PC-9 (cell line): ENCODE results near the gene UXS1. TPM values are rescaled to one million over a fixed set of nuclear protein-coding genes. Genes with fewer than 3 reads are reported as not detected.

Experiments used
- BruUV-seq: library from RNA; stranded (reverse); fragments of 400-500 nt; replicated peaks from 2 replicates; lab custom pipeline; 2021; lab: Mats Ljungman, UMichigan
- CTCF ChIA-PET: fragments of 300-600 bp; sonication (Branson Sonifier 250); formaldehyde crosslinking; loops from one replicate; lab custom pipeline; 2022; ENCODE audit warnings: antibody characterized with exemption; lab: Charles Lee
- POLR2A ChIA-PET: fragments of 300-600 bp; sonication (Branson Sonifier 250); formaldehyde crosslinking; loops from one replicate; lab custom pipeline; 2022; ENCODE audit warnings: antibody characterized with exemption; ENCODE audit not compliant: unreplicated experiment; lab: Charles Lee
- DNase-seq, 2 experiments: peaks; one replicate each; pipeline versions ENCODE4 v3.0.0 to v3.0.0-alpha.2; 2015 to 2022; ENCODE audit warnings: mixed read lengths in 1 of 2
- H2AFZ ChIP-seq: fragments of 200-600 bp; sonication (generic); 2 replicates; pipeline ENCODE4 v1.8.1; 2017; ENCODE audit warnings: antibody characterized with exemption
- H3F3A ChIP-seq: fragments of 200-600 bp; sonication (generic); 2 replicates; pipeline ENCODE4 v1.8.1; 2017; ENCODE audit warnings: antibody characterized with exemption, mild to moderate bottlenecking, low read depth; ENCODE audit not compliant: insufficient read depth
- H3K27ac ChIP-seq: fragments of 200-600 bp; sonication (generic); 2 replicates; pipeline ENCODE4 v1.6.1; 2016; ENCODE audit warnings: mixed run types
- H3K27me3 ChIP-seq: fragments of 200-600 bp; sonication (generic); 2 replicates; pipeline ENCODE4 v1.6.1; 2016; ENCODE audit warnings: low read depth, mixed run types; ENCODE audit not compliant: insufficient read depth
- H3K36me3 ChIP-seq: fragments of 200-600 bp; sonication (generic); 2 replicates; pipeline ENCODE4 v1.6.1; 2016; ENCODE audit warnings: low read depth, mixed run types
- H3K4me1 ChIP-seq: fragments of 200-600 bp; sonication (generic); replicated peaks from 2 replicates; pipeline ENCODE4 v1.6.1; 2016; ENCODE audit warnings: mixed run types; ENCODE audit not compliant: insufficient read depth
- H3K4me2 ChIP-seq: fragments of 200-600 bp; sonication (generic); 2 replicates; pipeline ENCODE4 v1.6.1; 2017; ENCODE audit warnings: mixed run types
- H3K4me3 ChIP-seq: fragments of 200-600 bp; sonication (generic); 2 replicates; pipeline ENCODE4 v1.6.1; 2016; ENCODE audit warnings: mixed run types
- H3K79me2 ChIP-seq: fragments of 200-600 bp; sonication (generic); 2 replicates; pipeline ENCODE4 v1.6.1; 2017; ENCODE audit warnings: low read depth, mixed run types
- H3K9me2 ChIP-seq: fragments of 200-600 bp; sonication (generic); 2 replicates; pipeline ENCODE4 v1.8.1; 2017; ENCODE audit warnings: mild to moderate bottlenecking; ENCODE audit not compliant: insufficient read depth
- H3K9me3 ChIP-seq: fragments of 200-600 bp; sonication (generic); 2 replicates; pipeline ENCODE4 v1.8.1; 2016; ENCODE audit warnings: low read depth; ENCODE audit not compliant: insufficient read depth
- H4K20me1 ChIP-seq: fragments of 200-600 bp; sonication (generic); 2 replicates; pipeline ENCODE4 v1.8.1; 2017; ENCODE audit not compliant: insufficient read depth
- EZH2 ChIP-seq: fragments of 200-600 bp; sonication (generic); IDR thresholded peaks from 2 replicates; pipeline ENCODE4 v1.8.0; 2017; ENCODE audit warnings: antibody characterized with exemption, low read depth
- intact Hi-C: fragments of 100-400 bp; cut with micrococcal nuclease; formaldehyde crosslinking; loops from one replicate; pipeline ENCODE4 v1.10.0; 2022; ENCODE audit not compliant: unreplicated experiment
- total RNA-seq: library from RNA; stranded (reverse); gene quantifications from 2 replicates; pipeline ENCODE4 v1.2.3, GENCODE V29; 2021
- TF ChIP-seq, protein P1 (sequence below): fragments of 200-600 bp; sonication (generic); conservative IDR thresholded peaks from 2 replicates; pipeline ENCODE4 v1.6.1; 2017; ENCODE audit warnings: mixed run types, antibody characterized with exemption, mild to moderate bottlenecking, moderate library complexity

The UXS1 gene
- total RNA-seq, 1 experiment from 2014 or later: 65.6 TPM

DNA sequence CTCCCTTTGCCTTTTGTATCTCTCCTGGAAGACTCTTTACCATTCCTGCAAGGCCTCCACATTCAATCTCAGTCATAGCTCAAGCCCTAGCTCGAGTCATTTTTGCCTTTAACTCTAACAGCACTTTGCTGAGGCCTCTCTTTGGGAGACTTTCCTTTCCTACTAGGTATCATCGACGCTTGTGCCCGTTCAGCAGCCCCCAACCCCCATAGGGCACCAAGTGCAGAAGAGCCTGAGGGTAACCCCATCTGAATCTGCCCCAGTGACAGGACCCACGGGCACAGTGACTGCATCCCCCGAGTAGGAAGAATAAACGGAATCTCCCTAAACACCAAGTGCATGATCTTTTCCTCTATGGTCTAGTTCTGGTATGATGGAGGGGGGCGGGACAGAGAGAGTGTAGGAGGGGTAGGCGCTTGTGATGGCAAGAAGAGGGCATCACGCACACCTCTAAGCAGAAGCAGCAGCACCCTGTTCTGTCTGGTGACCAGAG is 66.3 kb downstream of the UXS1 start:
- ChIA-PET CTCF (no interaction called here), POLR2A (no interaction called here)
- no peak for DNase-seq
- Histone ChIP-seq H3K9me2 (no peaks in the 10 kb centered on the region), H3K4me1 (peaks cover 10% of the 10 kb centered on the region), H3K4me3 (no peak overlapping the region), H3F3A (0 out of 2 replicates have a peak, but pooled peaks cover 7% of the 10 kb centered on the region), H4K20me1 (no peaks in the 10 kb centered on the region), H3K79me2 (peaks cover 17% of the 10 kb centered on the region), H3K27ac (no peak overlapping the region), H3K27me3 (no peaks in the 10 kb centered on the region), H3K9me3 (no peaks in the 10 kb centered on the region; the same call in 1 of the 2 replicates), H3K36me3 (peaks cover 17% of the 10 kb centered on the region; the same call in 1 of the 2 replicates), H2AFZ (no peak overlapping the region), H3K4me2 (no peak overlapping the region)
- TF ChIP-seq, protein P1, sequence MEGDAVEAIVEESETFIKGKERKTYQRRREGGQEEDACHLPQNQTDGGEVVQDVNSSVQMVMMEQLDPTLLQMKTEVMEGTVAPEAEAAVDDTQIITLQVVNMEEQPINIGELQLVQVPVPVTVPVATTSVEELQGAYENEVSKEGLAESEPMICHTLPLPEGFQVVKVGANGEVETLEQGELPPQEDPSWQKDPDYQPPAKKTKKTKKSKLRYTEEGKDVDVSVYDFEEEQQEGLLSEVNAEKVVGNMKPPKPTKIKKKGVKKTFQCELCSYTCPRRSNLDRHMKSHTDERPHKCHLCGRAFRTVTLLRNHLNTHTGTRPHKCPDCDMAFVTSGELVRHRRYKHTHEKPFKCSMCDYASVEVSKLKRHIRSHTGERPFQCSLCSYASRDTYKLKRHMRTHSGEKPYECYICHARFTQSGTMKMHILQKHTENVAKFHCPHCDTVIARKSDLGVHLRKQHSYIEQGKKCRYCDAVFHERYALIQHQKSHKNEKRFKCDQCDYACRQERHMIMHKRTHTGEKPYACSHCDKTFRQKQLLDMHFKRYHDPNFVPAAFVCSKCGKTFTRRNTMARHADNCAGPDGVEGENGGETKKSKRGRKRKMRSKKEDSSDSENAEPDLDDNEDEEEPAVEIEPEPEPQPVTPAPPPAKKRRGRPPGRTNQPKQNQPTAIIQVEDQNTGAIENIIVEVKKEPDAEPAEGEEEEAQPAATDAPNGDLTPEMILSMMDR: no peak
- no peak for TF ChIP-seq EZH2
- intact Hi-C loops: no loop called here
- no TSS peak for BruUV-seq

DNA sequence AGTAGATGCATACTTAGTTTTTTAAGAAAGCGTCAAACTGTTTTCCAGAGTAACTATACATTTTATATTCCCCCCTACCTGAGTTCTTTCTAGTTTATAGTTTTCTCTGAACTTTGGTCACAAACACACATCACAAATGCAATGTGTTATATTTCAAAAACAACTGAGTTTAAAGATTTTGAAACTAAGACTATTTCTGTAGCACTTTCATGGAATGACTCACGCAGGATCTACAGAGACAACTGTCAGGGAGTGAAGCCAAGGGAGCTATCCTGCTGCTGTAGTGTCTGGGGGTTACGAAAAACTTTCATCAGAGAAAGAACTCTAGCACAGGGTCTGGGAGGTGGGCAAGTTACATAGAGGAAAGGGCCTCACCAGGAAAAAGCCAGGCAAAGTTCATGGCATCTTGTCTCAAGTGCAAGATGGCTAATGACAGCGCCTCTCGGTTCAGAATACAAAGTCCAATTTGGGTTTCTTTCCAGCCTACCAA is 66.8 kb downstream of the UXS1 start:
- CTCF ChIA-PET: no interaction called here
- no peak for DNase-seq

DNA sequence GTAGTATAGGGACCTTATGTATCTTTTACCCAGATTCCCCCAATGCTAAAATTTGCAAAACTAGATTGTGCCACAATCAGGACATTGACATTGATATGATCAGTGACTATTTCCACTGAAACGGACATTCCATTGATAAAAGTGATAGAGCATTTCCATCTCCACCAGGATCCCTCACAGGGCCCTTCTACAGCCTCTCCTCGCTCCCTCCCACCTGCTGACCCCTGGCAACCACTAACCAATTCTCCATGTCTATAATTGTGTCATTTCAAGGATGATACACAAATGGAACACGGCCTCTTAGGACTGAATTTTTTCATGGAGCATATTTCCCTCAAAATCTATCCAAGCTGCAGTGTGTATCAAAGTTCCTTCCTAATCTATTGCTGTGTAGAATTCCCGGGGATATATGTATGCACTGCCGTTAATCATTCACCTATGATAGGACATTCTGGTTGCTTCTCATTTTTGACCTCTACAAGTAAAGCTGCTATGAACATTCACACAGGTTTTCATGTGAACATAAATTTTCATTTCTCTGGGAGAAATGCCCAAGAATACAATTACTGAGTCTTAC is 67.3 kb downstream of the UXS1 start:
- intact Hi-C loops: no loop called here
- Histone ChIP-seq H3K27ac (no peak overlapping the region), H4K20me1 (no peaks in the 10 kb centered on the region), H3F3A (0 out of 2 replicates have a peak, but pooled peaks cover 7% of the 10 kb centered on the region), H3K27me3 (no peaks in the 10 kb centered on the region), H3K9me2 (no peaks in the 10 kb centered on the region), H3K36me3 (peaks cover 19% of the 10 kb centered on the region; the same call in 1 of the 2 replicates), H3K9me3 (no peaks in the 10 kb centered on the region; the same call in 1 of the 2 replicates), H3K4me1 (peaks cover 10% of the 10 kb centered on the region), H3K4me2 (no peak overlapping the region), H3K79me2 (peaks cover 17% of the 10 kb centered on the region), H3K4me3 (no peak overlapping the region), H2AFZ (no peak overlapping the region)
- TF ChIP-seq EZH2: no peak
- no TSS peak for BruUV-seq
- ChIA-PET POLR2A (no interaction called here), CTCF (no interaction called here)
- DNase-seq: no peak

More for the DNA sequence above, 66.8 kb downstream of the UXS1 start:
- Histone ChIP-seq H3K4me1 (peaks cover 10% of the 10 kb centered on the region), H3K4me2 (no peak overlapping the region), H3K27me3 (no peaks in the 10 kb centered on the region), H3K9me2 (no peaks in the 10 kb centered on the region), H3K36me3 (peaks cover 19% of the 10 kb centered on the region; the same call in 1 of the 2 replicates), H3K27ac (no peak overlapping the region), H3K4me3 (no peak overlapping the region), H4K20me1 (no peaks in the 10 kb centered on the region), H3K9me3 (no peaks in the 10 kb centered on the region; the same call in 1 of the 2 replicates), H3F3A (0 out of 2 replicates have a peak, but pooled peaks cover 7% of the 10 kb centered on the region), H3K79me2 (peaks cover 17% of the 10 kb centered on the region), H2AFZ (no peak overlapping the region)
- POLR2A ChIA-PET: no interaction called here
- BruUV-seq: no TSS peak
- no peak for TF ChIP-seq EZH2
- TF ChIP-seq, protein P1: no peak
- intact Hi-C loops: no loop called here
